ENCODE measurements around the gene ORAI1.
"Not testable (repeated sequence)": the region's sequence is repeated elsewhere in the genome, so short reads cannot be mapped to it uniquely, and the experiment has no call there.

ORAI1 gene

GRCh38 chr12:121626087-121626852 lies at the start of gene ORAI1:
Gene ORAI1, plus strand, starts transcription at chr12:121626530.
- peak; percentile 96 to 97 (median 97) for DNase-seq (ENCODE audit: low read depth in 3 of 3)

DNA sequence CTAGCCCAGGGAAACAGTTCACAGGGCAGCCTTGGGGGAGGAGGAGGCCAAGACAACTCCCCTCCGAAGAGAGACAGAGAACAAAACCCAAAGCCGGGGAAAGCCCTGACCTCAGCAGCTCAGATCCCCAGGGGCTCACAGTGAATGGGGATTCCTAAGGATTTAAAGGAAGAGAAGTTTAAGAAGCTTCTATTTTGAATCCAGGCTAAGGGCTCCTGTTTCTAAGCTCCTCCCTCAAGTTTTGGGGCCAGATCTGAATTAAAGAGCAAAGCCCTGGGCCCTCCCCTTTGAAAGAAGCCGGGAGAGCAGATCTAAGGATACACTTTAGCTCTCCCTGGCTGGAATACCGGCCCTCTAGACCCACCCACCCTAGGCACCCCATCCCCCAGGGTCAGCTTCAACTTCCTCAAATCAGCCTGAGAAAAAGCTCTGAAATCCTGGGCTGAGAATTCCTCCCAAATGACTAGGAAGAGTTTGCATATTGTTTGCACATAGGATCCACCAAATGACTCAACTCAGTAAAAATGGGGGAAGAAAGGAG lies 49.4 kb upstream of the ORAI1 start:
- DNase-seq (ENCODE audit: low read depth in 3 of 3) = no peak

DNA sequence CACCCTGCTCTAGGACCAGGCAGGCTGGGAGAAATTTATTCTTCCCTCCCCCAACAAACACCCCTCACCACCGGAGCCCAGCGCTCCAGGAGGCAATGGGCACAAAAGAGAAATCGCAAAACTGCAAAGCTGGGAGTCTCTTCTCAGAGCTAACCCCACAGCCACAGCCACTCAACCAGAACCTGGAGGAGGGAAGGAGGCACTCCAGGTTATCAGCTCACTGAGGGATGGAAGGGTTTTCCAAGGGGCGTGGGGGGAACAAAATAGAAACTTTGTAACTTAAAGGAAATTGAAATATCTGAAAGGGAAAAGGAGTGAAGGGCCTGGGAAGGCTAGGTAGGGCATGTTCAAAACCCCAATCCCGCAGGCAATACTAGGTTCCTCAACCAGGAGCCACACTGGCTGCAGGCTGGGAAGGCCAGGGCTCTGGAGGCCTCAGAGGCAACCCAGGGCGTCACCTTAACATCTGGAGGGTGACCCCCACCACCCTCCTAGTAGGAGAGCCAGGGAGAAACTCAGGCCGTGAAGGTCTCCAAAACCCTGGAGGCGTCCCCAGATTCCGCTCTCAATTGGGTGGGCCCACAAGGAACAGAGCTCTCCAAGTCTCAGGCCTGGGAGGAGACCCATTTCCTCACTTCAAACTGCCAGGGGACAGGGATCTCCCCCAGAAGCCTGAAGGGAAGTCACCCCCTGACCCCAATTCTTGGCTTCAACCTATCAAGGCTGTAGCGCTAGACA lies 48.7 kb upstream of the ORAI1 start:
- DNase-seq (ENCODE audit: low read depth in 3 of 3) = no peak

GRCh38 chr12:121578230-121579189 lies 47.8 kb upstream of the ORAI1 start:
- DNase-seq (ENCODE audit: low read depth in 3 of 3) = no peak

- DNase-seq (ENCODE audit: low read depth in 3 of 3) = peak in 1 of 3 experiments; percentile 24
Measured at GRCh38 chr12:121579190-121579791, 47.0 kb upstream of the ORAI1 start.

DNA sequence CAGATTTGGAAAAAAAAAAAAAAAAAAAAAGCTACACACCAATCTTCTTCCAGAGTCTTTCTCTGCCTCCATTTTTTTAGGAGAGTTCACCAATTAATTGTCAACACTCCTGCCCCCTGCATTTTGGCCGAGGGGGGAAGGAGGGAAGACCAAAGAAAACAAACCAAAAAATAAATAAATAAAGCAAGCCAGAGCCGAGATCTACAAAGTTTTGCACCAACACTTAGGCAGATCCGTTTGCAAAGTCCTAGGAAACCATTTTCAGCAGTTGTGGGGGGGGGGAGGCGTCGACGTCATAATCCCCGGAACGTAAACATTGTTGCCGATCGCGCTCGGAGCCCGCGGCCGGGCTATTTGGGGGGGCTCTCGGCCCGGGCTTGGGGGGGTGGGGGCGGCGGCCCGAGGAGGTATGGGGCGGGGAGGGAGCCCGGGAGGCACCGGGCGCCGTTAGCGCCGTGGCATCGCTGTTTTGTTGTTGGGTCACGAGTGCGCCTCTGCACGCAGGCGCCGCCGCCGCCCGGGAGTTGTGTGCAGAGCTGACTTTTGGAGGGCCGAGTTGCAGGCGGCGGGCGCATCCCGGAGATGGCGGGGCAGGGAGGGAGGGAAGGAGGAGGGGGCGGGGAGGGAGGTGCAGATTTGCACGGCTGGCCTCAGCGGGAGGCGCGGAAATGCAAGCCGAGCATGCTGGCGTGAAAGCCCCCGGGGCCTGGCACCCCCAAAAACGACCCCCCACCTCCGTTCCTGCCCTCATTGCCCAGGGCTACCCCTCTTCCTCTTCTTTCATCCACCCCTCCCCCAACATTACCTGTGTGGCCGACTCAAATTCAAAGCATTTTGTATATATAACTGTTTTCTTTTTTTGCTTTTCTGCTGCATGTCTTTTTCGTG lies 46.1 kb upstream of the ORAI1 start:
- peak; percentile 36 to 50 (median 44) for DNase-seq (ENCODE audit: low read depth in 3 of 3)

DNA sequence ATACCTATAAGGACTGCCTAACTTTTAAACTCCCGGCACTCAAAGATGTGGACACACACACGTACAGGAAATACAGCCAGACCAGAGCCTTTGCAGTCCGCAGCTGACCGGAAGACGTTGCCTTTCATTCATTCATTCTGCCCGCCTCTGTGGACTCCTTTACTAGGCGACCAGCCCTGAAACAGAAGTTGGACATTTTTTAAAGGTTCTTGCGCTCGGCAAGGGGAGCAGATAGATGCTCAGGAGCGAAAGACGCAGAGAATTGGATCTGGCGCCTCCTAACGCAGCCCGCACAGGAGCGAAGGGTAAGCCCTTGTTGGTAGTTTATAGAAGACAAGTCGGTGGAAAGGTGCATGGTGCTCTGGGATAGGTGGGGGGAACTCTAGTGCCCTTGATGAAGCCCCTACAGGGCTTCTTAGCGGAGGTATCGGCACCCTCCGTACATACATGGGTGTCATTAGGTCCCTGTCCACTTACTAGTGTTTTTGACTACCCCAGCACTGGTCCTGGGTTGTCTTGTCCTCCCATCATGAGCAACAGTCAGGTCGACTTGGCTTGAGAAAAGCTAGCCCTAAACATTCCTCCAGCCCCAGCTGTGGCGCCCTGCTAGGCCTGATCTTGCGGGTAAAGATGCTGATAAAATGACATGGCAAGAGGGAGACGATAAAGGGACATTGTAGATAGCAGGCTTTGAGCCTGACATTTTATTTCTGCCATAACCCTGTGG lies 45.2 kb upstream of the ORAI1 start, which contains the start of gene KDM2B:
Gene KDM2B, minus strand, starts transcription at position 65 of the 727 bp plus-strand sequence. CDS start 112 bp downstream, outside the sequence.
- no peak for DNase-seq (ENCODE audit: low read depth in 3 of 3)

GRCh38 chr12:121581686-121582429 lies 44.5 kb upstream of the ORAI1 start:
- DNase-seq (ENCODE audit: low read depth in 3 of 3) = no peak

GRCh38 chr12:121582583-121583333 lies 43.6 kb upstream of the ORAI1 start:
- DNase-seq (ENCODE audit: low read depth in 3 of 3) = no peak

DNA sequence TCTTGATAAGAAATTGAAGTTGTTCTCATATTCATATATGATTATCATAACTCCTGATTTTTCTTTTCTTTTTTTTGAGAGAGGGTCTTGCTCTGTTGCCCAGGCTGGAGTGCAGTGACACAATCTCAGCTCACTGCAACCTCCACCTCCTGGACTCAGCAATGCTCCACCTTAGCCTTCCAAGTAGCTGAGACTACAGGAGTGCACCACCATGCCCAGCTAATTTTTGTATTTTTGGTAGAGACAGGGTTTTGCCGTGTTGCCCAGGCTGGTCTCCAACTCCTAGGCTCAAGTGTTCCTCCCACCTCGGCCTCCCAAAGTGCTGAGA lies 43.0 kb upstream of the ORAI1 start:
- DNase-seq (ENCODE audit: low read depth in 3 of 3) = not testable (repeated sequence)

GRCh38 chr12:121584885-121585284 lies 41.4 kb upstream of the ORAI1 start:
- DNase-seq (ENCODE audit: low read depth in 3 of 3) = not testable (repeated sequence)

GRCh38 chr12:121590476-121591143 lies 35.7 kb upstream of the ORAI1 start:
- peak in 1 of 3 experiments; percentile 51 for DNase-seq (ENCODE audit: low read depth in 3 of 3)

DNA sequence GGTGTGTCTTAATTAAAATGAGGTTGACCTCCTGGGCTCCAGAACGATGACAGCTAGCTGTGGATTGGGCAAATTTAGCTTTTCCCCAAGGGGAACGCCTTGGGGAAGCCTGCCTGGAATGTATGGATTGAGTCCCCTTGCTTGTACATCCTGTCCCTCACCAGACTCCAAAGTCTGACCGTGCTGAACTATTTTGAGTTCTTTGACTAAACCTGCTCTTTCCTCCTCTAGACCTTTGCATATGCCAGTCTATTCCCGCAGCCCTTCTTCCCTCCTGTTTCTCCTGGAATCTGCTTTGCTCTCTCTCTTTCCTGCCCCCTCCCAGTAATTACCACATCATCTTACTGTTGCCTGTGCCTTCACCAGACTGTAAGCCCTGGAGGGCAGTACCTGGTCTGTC lies 34.0 kb upstream of the ORAI1 start:
- no peak for DNase-seq (ENCODE audit: low read depth in 3 of 3)

DNA sequence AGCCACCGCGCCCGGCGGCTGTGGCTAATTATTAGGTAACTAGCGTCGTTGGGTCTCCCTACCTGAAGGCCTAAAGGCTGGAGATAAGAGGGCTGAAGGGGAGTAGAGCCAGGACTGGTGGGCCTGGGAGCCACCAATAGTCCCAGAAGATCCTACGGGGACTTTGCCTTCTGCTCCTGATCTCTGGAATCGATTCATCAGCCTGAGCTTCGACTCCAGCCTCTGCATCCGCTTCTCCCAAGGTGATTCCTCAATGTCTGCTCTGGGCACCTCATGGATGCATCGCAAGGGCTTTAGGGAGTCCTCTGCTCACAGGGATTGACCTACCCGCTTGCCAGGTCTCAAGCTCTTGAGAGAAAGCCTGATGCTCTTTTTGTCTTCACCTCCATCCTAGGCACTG lies 30.8 kb upstream of the ORAI1 start:
- no peak for DNase-seq (ENCODE audit: low read depth in 3 of 3)

DNA sequence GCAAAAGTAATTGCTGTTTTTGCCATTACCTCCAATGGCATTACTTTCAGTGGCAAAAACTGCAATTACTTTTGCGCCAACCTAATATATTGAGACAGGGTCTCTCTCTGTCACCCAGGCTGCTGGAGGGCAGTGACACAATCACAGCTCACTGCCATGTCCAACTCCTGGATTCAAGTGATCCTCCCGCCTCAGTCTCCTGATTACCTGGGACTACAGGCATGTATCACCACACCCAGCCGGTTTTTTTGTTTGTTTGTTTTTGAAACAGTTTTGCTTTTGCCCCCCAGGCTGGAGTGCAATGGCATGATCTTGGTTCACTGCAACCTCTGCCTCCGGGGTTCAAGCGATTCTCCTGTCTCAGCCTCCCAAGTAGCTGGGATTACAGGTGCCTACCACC lies 29.8 kb upstream of the ORAI1 start:
- no peak for DNase-seq (ENCODE audit: low read depth in 3 of 3)

DNA sequence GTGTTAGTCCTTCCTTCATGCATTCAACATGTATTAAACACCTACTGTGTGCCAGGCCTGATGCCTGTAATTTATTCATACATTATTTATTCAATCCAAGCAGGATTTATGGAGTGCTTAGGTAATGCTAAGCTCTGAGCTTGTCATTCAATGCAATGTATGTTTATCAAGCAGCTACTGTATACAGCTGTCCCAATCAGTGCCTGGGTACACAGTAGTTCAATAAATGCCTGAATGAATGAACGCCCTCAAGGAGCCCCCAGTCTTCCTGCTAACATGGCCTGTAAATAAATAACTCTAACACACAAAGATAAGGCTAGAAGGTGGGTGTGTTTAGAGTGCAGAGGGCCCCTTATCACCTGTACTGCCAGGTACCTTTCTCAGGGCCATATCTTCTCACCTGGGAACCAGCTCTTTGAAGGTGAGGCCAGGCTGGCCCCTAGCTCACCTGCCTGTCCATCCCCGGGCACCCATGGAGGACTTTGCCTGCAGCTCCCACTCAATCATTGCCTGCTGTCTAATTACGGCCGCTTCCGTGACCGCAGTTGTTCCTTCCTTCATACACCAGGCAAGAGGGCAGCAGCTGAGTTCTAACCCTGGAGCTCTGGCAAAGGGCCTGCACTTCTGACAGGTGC lies 25.5 kb upstream of the ORAI1 start:
- DNase-seq (ENCODE audit: low read depth in 3 of 3) = no peak

- DNase-seq (ENCODE audit: low read depth in 3 of 3) = no peak
Measured at GRCh38 chr12:121602766-121603165, 23.6 kb upstream of the ORAI1 start.
